Stimulated activated CD8-positive, alpha-beta memory T cell treated with anti-CD3 and anti-CD28 coated beads, Interleukin-12 subunit alpha, Interleukin-12 subunit beta, amount 100 ng/mL, for 24 hours (primary cell): ENCODE measurements around the gene PAQR6.

Source experiments
- DNase-seq: peaks from one replicate; pipeline ENCODE4 v3.0.0-alpha.2; 2020; ENCODE audit errors: extremely low read depth

The PAQR6 gene

DNA sequence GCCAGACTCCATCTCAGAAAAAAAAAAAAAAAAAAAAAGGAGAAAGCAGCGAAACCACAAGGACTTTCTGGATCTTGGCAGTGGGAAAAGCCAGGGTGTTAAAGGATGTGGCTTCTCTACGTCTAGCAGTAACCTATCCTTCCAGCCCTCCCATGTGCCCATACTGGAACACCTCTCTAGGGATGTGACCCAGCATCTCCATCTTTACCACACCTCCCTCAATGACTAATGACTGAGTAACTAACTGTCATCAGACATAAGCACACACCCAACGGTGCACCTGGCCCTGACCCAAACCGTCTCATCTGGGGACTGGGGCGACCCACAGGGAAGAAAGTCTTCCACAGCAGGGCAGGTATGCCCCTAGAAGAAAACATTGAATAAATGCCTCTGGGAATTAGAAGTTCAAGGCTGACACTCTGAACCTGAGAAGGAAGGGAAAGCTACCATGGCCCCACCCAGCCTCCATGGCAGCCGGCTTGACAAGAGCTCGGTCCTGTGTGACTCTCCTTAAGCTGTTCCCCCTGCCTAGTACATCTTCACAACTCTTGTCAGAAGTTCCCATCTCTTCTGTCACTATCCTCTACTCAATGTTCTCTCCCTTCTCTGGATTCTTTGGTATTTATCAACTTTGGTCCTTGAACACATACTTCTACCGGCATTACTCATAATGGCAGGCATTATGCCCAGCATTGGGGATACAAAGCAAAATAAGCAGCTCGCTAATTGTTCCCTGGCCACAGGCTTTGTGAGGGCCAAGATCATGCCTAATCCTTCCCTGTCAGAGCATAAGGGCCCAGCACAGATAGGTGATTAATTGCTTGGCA, 14.8 kb upstream of the PAQR6 start:
- DNase-seq = no peak

DNA sequence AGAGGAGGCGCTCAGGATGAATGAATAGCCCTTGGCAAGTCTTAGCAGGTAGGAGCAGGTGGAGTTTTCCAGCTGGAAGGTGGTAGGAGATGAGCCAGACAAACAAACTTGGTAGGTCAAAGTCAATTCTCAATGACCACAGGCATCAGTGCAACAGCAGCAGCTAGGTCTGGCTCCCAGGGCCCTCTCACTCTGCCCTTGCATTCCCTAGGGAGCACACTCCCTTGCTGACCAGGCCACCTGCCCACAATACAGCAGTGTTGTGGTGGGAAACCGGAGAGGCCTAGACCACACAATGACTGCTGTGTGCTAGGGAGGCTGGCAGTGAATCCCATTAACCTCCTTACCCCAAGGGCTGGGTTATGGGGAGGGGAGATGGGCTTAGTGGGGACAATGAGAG, 13.0 kb upstream of the PAQR6 start:
- no peak for DNase-seq

DNA sequence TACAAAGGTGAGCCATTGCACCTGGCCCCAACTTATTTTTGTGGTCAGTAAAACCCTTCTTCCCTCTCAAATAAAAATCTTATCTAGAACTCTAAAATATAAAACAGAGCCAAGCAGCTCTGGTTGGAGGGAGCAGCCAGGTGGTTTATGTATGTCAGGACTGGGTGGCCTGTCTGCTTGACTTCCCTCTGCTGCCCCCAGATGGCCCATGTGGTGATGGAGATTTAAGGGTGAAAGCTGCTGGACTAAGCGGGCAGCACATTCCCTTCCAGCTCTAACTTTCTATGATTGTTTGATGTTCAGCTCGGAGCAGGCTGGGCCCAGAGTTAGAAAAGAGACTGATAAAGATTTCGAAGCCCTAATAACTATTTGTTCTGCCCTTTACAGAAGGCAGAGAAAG, 11.9 kb upstream of the PAQR6 start:
- no peak for DNase-seq

DNA sequence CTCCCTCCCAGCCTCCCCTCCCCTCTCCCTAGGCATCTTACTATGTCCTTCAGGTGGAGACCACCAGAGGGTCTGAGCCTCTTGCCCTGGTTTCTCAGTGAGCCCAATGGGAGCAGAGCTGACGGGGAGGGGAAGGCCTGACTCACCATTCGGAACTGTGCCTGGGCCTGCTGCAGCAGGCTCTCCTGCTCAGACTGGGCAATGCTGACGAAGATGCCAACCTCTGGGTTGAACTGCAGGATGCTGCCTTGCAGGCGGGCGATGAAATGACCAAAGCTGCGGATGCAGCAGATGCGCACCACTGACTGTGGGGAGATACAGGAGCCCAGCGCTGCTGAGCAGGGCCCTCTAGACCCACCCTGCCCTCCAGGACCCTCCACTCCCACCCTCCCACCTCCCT, 11.0 kb upstream of the PAQR6 start:
- DNase-seq = no peak

DNA sequence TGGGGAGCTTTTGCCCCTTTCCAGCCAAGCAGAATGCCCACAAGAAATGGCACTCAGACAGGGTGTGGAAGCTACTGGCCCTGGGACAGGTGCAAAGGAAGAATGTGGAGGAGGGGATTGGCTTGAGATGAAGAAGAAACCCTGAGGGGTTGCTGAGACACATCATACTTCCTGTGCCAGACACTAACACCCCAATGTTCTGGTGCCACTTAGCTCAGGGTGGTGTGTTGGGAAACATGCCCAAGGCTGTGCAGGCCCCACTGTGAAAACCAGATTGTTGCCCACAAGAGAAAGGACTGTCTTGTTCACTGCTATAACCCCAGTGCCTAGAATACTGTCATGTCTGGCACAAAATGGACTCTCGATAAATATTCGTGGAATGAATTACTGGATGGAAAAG, 9.9 kb upstream of the PAQR6 start:
- no peak for DNase-seq

DNA sequence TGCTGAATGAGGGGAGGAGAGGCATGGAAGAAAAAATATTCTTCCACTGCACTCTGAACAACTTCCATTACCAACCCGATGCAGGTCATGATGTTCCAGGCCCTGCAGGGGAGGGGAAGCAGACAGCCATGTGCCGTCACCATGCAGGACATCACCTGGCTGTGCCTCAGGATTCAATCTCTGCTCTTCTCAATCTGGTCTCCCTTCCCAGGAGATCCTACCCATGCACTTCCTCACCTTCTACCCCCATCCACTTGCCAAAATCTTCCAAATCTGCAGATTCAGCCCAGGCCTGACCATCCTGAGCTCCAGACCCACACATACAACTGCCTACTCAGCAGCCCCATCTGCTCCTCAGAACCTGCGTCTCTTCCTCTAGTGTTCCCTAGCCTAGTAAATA, 5.8 kb upstream of the PAQR6 start:
- DNase-seq = no peak

DNA sequence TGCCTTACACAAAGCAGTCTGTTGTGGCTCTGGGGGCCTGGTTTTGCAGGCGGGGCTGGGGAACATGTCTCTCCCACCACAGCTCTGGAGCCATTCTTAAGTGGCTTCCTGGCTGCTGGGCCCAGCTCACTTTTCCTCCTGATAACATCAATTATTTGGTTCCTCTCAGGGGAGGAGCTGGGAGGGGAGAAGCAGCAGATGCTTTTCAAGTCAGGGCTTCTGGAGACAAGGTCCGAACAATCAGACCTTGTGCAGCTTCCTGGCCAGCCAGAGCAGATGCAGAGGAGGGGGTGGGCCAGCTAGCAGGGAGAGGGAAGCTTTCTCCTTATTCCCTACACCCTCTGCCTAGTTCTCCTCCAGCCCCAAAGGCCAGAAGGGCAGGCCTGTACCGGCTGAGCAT, 3.7 kb upstream of the PAQR6 start:
- no peak for DNase-seq

DNA sequence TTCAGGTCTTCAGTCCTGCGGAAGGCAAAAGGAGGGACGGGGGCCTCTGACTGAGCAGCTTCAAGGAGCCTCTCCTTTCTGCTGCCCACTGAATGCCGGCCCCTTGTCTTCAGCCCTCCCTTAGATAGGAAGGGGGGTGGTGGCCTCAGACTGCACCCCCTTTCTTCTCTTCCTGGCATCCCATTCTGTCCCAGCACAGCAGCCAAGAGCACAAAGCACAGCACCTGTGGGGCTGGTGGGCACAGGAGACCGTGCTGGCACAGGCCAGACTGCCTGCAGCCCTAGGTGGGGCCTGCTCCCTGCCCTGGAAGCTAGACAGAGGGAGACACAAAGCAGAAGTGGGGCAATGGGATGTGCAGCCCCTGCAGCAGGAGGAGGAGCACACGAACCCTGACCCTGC, 1.7 kb upstream of the PAQR6 start:
- DNase-seq = no peak

DNA sequence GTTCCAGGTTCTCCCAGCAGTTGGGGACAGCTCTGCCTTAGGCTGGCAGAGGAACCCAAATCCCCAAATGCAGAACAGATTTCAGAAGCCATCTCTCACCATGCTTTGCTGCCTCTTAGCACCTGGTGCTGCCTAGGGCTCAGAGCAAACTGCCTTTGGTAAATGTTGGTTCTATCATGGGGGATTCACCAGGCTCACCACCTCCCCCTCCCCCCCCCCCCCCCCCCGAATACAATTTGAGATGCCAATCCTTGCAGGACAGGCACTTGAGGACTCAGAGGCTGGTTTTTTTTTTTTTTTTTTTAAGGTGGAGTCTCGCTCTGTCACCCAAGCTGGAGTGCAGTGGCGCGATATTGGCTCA, 447 bp upstream of the PAQR6 start:
- DNase-seq = no peak

DNA sequence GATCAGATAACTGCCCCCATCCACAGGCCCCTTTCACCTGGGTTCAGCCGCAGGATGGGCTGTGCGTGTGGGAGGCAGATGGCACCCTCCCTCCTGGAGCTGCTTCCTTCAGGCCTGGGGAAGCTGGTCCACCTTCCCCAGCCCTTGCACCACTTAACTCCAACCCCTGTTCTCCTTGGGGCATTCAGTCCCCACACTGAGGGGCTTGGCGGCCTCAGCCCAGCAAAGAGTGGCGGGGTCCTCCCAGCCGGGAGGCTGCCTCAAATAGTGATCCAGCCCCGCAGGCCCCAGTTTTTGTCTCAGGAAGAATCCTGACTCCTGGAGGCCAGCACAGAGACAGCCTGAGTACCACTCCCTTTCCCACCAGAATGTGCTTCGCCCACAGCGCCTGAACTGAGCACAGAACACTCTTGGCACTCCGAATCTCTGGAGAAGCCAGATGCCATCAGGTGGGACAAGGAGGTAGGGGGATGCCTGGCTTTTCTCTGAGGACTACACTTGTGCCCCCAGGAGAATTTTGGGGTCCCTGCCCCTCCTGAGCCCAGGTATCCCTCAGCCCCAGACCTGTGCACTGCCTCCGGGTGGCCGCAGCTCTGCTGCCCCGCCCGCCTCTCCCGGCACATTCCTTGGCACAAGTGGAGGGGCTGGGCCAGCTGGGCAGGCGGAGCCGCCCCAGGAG, 936 bp downstream of the PAQR6 start:
- DNase-seq = no peak

DNA sequence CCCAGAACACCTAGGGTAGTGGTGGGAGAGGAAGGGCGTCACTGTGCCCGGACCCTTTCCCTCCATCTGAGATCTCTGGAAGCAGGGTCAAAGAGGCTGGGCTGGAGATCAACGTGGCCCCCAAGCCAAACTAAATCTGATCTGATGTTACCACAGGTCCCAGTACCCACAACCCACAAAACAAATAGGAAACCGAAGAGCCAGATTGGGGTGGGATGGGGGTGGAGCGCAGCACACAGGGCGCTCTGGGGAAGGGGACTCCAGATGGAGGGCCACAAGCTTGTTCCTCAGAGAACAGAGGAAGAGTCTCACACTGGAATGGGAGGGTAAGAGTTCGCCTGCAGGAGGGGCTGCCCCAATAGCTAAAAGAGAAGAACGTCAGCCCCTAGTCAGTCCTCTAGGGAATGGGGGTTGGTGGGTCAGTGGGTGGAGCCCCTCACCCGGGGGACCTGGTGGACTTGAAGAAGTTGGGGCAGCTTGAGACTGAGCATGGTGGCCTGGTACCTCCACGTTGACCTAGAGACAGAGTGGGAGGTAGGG, 1.5 kb downstream of the PAQR6 start:
- no peak for DNase-seq

DNA sequence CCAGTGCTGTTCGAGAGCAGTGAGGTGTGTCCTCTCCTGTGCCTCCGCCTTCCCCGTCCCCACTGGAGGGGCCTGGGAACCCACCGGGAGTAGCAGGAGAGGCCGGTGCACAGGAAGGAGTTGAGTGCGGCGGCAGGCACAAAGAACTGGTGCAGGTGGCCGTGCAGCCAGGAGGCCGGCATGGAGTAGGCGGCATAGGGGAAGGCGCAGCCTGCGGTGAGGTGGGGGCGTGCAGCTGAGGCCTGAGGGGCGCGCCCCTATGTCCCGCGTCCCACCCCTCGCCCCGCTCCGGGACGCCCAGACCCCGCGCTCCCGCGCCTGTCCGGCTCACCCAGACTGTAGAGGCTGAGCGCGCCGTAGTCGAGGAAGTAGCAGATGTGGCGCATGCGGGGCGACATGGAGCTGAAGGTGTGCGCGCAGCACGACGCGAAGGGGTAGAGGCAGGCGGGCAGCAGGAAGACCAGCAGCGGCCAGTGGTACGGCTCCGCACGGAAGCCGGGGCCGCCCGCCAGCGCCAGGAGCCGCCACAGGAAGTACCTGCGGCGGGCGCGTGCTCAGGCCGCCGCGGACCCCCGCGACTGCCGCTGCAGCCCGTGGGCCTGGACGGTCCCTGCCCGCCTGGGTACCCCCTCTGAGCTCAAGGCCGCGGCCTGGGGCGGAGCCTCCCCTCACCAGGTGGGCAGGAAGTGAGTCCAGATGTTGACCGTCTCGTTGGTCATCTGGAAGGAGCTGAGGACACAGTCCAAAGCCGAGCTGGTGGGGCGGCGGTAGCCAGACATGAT, 2.2 kb downstream of the PAQR6 start:
- no peak for DNase-seq

DNA sequence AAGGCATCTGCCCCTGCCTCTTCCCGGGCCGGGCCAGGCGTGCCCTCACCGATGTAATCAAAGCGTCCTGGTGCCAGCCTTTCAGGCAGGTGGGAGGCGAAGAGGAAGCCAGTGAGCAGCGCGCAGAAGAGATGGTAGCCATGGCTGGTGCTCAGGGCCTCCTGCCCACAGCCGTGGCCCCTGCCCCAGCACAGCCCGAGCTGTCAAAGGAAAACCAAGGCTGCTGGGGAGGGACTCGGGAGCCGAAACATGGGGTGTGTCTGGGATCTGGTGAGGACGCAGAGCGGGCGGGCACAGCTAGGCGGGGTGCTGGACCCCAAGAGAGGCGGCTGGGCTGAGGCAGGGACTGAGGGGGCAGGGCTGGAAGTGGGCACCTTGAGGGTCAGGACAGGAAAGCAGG, 3.1 kb downstream of the PAQR6 start:
- DNase-seq = no peak

DNA sequence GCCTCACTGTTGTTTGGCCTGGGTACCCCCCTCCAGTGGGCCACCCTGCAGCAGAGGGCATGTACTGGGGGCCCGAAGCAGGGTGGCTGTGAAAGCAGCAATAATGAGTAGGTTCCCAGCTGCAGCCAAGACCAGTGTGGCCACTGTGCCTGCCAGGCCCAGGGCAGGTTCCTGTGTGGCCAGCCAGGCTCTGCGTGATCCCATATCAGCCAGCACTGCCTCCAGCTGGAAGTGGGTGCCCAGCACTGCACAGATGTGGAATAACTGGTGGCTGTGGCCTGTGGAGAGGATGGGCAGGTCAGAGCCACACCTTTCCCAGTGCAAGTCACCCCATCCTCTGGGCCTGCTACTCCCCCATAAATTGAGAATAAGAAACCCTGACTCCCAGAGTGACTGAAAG, 3.7 kb downstream of the PAQR6 start:
- no peak for DNase-seq

DNA sequence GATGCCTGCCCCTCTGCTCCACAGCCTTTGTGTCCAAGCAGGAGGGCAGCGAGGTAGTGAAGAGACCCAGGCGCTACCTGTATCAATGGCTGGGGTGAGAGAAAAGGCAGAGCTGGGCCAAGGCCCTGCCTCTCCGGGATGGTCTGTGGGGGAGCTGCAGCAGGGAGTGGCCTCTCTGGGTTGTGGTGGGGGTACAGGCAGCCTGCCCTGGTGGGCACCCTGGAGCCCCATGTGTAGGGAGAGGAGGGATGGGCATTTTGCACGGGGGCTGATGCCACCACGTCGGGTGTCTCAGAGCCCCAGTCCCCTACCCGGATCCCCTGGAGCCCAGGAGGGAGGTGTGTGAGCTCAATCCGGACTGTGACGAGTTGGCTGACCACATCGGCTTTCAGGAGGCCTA, 5.1 kb downstream of the PAQR6 start:
- no peak for DNase-seq

DNA sequence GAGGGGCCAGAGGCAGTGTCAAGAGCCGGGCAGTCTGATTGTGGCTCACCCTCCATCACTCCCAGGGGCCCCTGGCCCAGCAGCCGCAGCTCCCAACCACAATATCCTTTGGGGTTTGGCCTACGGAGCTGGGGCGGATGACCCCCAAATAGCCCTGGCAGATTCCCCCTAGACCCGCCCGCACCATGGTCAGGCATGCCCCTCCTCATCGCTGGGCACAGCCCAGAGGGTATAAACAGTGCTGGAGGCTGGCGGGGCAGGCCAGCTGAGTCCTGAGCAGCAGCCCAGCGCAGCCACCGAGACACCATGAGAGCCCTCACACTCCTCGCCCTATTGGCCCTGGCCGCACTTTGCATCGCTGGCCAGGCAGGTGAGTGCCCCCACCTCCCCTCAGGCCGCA, 5.9 kb downstream of the PAQR6 start, which contains the start of gene BGLAP:
TSS of gene BGLAP (plus strand) at position 259 of the 400 bp plus-strand sequence. CDS start at position 307, 48 bp downstream.
- DNase-seq = no peak

DNA sequence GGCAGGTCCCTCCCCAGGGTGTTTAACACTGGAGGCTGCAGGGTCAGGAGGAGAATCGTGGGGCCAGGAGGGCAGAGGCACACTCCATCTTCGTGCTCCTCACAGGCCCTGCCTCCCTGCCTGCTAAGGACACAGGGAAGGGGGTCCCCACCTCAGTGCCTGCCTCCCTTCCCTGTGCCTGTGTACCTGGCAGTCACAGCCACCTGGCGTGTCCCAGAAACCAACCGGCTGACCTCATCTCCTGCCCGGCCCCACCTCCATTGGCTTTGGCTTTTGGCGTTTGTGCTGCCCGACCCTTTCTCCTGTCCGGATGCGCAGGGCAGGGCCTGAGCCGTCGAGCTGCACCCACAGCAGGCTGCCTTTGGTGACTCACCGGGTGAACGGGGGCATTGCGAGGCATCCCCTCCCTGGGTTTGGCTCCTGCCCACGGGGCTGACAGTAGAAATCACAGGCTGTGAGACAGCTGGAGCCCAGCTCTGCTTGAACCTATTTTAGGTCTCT, 6.5 kb downstream of the PAQR6 start:
- DNase-seq = no peak

DNA sequence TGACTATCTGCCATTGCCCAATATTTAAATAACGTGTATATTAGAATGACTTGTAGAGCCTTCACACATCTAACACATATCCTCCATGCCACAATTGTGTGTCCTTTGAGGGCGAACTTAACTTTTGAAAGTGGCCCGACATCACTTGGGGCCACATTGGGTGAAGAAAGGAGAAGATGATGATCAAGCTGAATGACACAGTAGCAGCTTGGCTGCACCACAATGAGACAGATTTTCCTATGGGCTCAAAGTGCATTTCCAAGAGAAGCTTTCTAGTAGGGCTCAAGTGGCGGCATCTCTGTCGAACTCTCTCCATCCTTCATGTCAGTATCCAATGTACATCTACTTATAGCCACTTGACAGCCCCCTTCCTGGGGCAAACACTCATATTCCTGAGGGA, 9.6 kb downstream of the PAQR6 start:
- no peak for DNase-seq

DNA sequence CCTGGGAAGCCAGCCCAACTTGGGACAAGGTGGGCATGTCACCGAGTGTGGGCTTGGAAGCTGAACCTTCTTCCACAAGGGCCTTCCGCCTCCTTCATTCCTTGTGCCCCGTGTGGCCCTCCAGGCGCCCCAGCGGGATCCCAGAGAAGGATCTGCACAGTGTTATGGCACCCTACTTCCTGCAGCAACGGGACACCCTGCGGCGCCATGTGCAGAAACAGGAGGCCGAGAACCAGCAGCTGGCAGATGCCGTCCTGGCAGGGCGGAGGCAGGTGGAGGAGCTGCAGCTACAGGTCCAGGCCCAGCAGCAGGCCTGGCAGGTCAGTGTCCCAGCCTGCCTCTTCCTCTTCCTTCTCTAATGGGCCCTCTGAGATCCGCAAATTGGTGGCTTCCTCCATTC, 11.7 kb downstream of the PAQR6 start:
- DNase-seq = no peak

DNA sequence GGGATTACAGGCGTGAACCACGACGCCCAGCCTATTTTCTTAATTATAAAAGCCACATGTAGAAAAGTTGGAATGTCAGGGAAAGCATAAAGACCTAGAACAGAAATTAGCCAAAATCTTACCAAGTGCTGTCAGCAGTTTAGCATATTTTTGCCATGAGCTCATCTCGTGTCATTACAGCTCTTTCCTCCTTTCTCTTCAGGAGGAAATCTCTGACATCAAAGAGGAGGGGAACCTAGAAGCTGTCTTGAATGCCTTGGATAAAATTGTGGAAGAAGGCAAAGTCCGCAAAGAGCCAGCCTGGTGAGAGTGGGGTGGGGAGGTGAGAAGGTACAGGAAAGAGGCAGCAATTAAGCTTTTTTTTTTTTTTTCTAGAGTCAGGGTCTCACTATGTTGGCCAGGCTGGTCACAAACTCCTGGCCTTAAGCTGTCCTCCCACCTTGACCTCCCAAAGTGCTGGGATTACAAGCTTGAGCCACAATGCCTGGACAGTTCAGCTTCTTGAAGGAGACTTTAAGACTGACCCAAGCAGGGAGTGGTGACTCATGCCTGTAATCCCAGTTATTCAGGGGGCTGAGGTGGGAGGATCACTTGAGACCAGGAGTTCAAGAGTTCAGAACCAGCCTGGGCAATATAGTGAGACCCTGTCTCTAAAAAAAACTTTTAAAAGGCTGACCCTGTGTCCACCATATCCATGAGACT, 14.3 kb downstream of the PAQR6 start:
- no peak for DNase-seq

DNA sequence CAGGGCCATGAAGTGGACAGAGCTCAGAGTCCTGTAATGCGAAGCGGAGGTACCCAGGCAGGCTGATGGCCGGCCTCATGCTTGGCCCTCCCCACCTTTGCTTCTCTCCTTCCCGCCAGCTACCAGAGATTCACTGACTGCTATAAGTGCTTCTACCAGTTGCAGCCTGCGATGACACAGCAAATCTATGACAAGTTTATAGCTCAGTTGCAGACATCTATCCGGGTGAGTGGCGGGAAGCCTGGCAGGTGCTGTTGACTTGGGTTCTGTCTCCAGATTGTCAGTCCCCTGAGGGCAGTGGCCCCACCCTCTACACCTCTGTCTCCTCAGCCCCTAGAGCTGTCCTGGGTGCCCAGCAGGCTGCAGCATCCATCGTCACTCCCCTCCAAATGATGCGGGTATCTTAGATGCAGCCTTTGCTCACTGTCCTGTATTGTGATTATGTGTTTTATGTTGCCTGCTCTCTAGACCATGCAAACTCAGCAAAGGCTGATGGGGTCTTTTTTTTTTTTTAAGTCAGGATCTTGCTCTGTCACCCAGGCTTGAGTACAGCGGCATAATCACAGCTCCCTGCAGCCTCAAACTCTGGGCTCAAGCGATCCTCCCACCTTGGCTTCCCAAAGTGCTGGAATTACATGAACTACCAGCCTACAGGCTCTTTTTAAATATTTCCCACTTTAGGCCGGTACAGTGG, 15.5 kb downstream of the PAQR6 start:
- no peak for DNase-seq
